Measurements from ENCODE around the gene PLAGL1.
"Not testable (repeated sequence)": the region's sequence is repeated elsewhere in the genome, so short reads cannot be mapped to it uniquely, and the experiment has no call there.

Gene PLAGL1

DNA sequence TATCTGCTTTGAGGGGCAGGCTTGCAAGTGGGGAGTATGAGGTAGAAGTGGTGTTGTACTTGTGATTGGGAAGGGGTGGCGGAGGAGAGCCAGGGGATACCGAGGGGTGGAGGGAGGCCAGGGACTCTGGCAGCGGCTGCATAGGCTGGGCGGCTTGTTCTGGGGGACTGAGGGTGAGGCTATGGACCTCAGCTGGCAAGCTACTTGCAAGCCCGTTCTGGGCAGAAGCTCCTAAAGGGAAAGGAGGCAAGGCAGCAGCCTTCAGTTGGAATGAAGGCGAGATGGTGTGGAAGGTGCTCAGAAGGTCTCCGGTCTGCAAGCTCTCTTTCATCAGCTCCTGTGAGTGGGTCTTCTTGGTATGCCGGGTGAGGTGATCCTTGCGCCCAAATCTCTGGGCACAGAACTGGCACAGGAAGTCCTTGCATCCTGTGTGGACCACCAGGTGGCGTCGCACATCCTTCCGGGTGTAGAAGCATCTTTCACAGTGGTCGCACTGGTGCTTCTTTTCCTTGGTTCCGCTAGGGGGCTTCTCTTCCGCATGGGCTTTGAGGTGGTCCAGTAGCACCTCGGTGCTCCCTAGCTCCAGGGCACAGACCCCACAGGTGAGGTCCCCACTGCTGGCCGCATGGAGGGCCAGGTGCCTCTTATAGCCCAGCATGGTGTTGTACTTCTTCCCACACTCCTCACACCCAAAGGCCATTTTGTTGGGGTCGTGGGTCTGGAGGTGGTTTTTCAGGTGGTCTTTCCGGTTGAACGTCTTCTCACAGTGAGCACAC is 66.0 kb downstream of the PLAGL1 start:
- H3K27me3 Mint-ChIP-seq = no peaks in the 10 kb centered on the region
- H3K27ac Mint-ChIP-seq = no peak overlapping the region

DNA sequence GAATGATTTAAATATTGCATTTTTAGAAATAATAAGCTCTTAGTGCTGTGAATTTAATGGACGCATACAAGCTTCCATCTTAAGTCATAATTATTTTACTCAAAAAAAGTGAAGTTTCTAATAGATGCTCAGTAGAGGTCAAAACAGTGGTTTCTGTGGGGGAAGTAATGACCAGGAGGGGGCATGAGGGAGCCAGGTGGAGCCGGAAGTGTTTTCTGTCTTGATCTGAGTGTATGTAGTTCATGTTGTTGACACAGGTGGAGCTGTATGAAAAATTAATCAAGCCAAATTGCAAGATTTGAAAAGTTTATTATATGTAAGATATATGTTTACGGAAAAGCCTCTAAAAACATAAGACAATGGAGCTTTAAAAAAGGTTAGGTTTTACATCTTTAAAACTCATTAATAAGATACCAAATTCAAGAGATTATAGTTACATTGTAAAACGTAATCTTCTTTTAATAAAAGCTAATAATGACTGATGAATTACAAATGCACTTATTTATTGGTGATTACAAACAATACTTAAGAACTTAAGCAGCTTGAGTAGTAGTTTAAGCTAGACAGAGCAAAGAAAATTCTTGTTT is 68.0 kb downstream of the PLAGL1 start:
- no peaks in the 10 kb centered on the region for H3K9me3 Mint-ChIP-seq (ENCODE audit: low read depth)
- no peaks in the 10 kb centered on the region for H3K27me3 Mint-ChIP-seq
- peaks cover 5% of the 10 kb centered on the region for H3K4me1 Mint-ChIP-seq (ENCODE audit: low read depth)
- no peak overlapping the region for H3K4me3 Mint-ChIP-seq
- no peak overlapping the region for H3K27ac Mint-ChIP-seq
- no peaks in the 10 kb centered on the region for H3K36me3 Mint-ChIP-seq

More for the DNA sequence above, 66.0 kb downstream of the PLAGL1 start:
- H3K9me3 Mint-ChIP-seq (ENCODE audit: low read depth) = no peaks in the 10 kb centered on the region
- H3K36me3 Mint-ChIP-seq = no peaks in the 10 kb centered on the region
- no peak overlapping the region for H3K4me3 Mint-ChIP-seq
- H3K4me1 Mint-ChIP-seq (ENCODE audit: low read depth) = peaks cover 5% of the 10 kb centered on the region

DNA sequence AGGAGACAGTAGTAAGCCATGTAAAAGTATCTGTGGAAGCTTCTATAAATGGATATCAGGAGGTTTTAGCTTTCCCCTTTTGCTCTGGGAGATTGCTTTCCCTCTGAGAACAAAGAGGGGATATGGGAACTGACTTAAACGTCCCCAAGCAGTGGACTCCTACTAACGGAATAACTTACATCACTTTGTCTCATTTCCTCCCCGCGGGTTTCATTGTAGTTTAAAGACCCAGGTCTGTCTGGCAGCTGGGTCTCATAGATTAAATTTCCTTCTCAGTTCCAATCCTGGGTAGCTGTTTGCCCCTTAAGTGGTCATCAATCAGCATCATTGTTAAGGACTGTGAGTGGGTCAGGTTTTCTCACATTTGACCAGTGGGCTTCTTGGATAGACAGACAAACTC is 68.7 kb downstream of the PLAGL1 start:
- no peaks in the 10 kb centered on the region for H3K9me3 Mint-ChIP-seq (ENCODE audit: low read depth)
- no peak overlapping the region for H3K27ac Mint-ChIP-seq
- peaks cover 5% of the 10 kb centered on the region for H3K4me1 Mint-ChIP-seq (ENCODE audit: low read depth)
- H3K36me3 Mint-ChIP-seq = no peaks in the 10 kb centered on the region
- no peak overlapping the region for H3K4me3 Mint-ChIP-seq
- no peaks in the 10 kb centered on the region for H3K27me3 Mint-ChIP-seq

DNA sequence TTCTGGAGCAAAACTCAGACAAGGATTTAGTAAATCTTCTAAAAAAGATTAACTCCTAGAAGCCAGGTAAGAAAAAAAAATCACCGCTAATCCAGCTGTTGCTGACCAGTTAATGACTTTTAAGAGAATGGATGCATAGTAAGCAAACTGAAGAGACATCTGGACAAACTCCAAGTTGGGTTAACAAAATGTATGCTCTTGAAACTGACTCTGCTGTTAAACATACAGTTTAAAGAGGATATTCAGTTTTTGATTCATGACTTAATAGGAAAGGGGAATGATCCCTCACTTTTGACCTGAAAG is 70.4 kb downstream of the PLAGL1 start:
- H3K9me3 Mint-ChIP-seq (ENCODE audit: low read depth) = no peaks in the 10 kb centered on the region
- H3K4me1 Mint-ChIP-seq (ENCODE audit: low read depth) = peaks cover 5% of the 10 kb centered on the region
- H3K36me3 Mint-ChIP-seq = peaks cover under 1% of the 10 kb centered on the region
- H3K27me3 Mint-ChIP-seq = no peaks in the 10 kb centered on the region
- H3K4me3 Mint-ChIP-seq = no peak overlapping the region
- no peak overlapping the region for H3K27ac Mint-ChIP-seq

DNA sequence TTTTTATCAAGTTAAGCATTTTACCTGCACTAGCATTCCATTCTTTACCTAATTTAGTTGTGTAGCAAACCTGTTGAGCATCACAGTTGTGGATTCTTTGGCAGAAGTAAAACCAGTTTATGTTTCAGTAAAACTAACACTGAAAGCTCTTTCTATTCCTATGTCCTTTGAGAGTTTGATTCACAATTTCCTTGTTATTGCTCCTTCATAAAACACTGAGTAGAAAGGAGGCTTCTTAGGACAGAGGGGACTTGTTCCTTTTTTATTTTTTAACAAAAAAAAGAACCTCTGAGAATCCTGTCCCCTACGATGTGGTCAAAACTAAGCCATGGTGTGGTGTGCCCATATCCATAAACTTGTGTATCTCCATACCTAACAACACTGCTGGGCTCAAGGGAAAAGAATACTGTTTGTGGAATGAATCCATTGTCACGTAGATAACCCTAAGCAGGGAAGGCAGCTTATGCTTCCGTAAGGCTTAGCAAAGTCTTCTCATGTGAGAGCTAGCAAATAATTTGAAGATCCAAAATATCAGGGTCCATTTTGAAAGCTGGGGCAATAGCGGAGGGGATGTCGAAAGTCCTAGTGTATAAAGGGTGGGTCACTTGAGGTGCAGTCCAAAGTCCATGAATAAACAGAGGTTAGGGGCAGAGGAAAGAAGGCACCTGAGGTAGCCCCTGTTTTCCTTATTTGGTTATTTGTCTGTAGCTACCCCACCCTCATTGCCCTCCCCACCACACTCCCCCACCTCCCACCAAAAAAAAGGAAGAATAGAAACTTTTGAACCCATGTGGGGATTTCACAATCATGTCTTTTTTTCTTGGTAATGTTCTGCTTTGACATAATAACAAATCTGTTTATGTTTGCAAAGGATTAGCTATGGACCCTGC is 71.0 kb downstream of the PLAGL1 start:
- Mint-ChIP-seq H3K27me3 (no peaks in the 10 kb centered on the region), H3K27ac (no peak overlapping the region), H3K9me3 (ENCODE audit: low read depth) (peaks cover 3% of the 10 kb centered on the region), H3K4me3 (no peak overlapping the region), H3K4me1 (ENCODE audit: low read depth) (peaks cover 3% of the 10 kb centered on the region), H3K36me3 (peaks cover 4% of the 10 kb centered on the region)

DNA sequence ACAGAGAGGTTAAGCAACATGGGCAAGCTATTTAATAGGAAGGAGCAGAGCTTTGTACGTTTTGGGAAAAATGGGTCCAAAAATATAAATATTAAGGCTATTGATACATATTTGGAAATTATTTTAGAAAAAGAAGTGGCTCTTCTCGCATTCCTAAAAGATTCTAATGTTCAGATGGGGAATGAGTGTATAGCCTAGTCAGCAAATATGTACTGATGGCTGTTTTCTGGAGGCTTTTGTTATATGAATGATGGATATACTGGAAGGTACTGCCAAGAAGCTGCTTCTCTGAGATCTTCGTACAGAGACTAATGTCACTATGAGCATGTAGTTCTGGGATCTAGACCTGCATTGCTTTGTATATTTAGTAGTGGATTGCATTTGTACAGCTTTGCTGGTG is 71.7 kb downstream of the PLAGL1 start:
- H3K27ac Mint-ChIP-seq = no peak overlapping the region
- H3K36me3 Mint-ChIP-seq = peaks cover 4% of the 10 kb centered on the region
- H3K9me3 Mint-ChIP-seq (ENCODE audit: low read depth) = peaks cover 6% of the 10 kb centered on the region
- H3K27me3 Mint-ChIP-seq = no peaks in the 10 kb centered on the region
- peaks cover 3% of the 10 kb centered on the region for H3K4me1 Mint-ChIP-seq (ENCODE audit: low read depth)
- H3K4me3 Mint-ChIP-seq = no peak overlapping the region

DNA sequence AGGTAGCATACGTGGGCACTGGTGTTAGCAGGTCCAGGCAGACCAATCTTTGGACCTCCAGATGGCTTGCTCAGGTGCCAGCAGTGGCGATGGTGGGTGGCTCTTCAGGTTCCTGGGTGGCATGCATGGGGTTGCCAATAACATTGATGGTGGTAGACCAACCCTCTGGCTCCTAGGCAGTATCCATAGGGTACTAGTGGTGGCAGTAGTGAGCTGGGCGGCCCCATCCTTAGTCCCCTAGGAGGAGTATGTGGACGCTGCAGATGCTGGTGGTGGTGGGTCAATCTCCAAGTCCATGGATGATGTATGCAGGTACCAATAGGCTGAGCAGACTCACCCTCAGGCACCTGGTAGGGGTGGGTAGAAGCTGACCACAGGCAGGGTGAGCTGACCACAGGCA is 73.2 kb downstream of the PLAGL1 start:
- Mint-ChIP-seq H3K36me3 (peaks cover 10% of the 10 kb centered on the region), H3K27me3 (peaks cover 2% of the 10 kb centered on the region), H3K4me3 (no peak overlapping the region), H3K9me3 (ENCODE audit: low read depth) (peaks cover 13% of the 10 kb centered on the region), H3K4me1 (ENCODE audit: low read depth) (peaks cover under 1% of the 10 kb centered on the region), H3K27ac (no peak overlapping the region)

DNA sequence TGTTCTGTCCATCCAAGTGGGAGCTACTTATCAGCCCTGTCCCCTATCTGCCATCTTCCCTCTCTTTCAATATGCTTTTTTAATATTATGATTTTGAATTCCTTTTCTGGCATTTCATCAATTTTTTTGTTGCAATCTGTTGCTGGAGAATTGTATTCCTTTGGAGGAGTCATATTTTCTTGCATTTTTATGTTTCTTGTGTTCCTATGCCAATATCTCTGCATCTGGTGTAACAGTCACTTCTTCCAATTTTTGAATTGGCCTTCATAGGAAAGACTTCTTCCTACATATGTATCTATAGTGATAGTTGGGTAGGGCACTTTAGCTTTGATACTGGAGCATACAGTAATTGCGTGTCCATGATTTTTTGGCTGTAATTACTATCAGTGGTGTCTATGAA is 73.7 kb downstream of the PLAGL1 start:
- Mint-ChIP-seq H3K36me3 (peaks cover 12% of the 10 kb centered on the region), H3K4me1 (ENCODE audit: low read depth) (no peaks in the 10 kb centered on the region), H3K27me3 (peaks cover 2% of the 10 kb centered on the region), H3K4me3 (no peak overlapping the region), H3K27ac (no peak overlapping the region), H3K9me3 (ENCODE audit: low read depth) (peaks cover 17% of the 10 kb centered on the region)

DNA sequence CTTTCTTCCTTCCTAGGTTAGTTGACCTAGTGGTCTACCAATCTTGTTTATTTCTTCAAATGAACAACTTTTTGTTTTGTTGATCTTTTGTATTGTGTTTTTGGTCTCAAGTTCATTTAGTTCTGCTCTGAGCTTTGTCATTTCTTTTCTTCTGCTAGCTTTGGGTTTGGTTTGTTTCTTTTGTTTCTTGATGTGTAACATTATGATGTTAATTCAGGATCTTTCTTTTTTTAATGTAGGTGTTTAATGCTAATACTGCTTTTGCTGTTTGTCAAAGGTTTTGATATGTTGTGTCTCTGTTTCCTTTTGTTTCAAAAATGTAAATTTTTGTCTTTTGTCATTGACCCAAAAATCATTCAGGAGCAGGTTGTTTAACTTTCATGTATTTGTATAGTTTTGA is 78.1 kb downstream of the PLAGL1 start:
- no peak overlapping the region for H3K4me3 Mint-ChIP-seq
- no peak overlapping the region for H3K27ac Mint-ChIP-seq
- H3K27me3 Mint-ChIP-seq = peaks cover 2% of the 10 kb centered on the region
- no peaks in the 10 kb centered on the region for H3K4me1 Mint-ChIP-seq (ENCODE audit: low read depth)
- peaks cover 23% of the 10 kb centered on the region for H3K9me3 Mint-ChIP-seq (ENCODE audit: low read depth)
- H3K36me3 Mint-ChIP-seq = peaks cover 12% of the 10 kb centered on the region

DNA sequence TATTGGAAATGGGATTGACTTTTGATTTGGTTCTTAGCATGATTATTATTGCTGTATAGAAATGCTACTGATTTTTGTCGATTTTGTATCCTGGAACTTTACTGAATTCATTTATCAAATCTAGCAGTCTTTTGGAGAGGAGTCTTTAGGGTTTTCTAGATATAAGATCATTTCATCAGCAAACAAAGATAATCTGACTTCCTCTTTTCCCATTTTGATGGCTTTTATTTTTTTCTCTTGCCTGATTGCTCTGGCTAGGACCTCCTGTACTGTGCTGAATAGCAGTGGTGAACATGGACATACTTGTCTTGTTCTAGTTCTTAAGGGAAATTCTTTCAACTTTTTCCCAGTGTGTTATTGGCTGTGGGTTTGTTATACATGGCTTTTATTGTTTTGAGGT is 79.2 kb downstream of the PLAGL1 start:
- H3K27ac Mint-ChIP-seq = no peak overlapping the region
- peaks cover 12% of the 10 kb centered on the region for H3K36me3 Mint-ChIP-seq
- peaks cover 23% of the 10 kb centered on the region for H3K9me3 Mint-ChIP-seq (ENCODE audit: low read depth)
- no peak overlapping the region for H3K4me3 Mint-ChIP-seq
- H3K27me3 Mint-ChIP-seq = peaks cover 2% of the 10 kb centered on the region
- H3K4me1 Mint-ChIP-seq (ENCODE audit: low read depth) = no peaks in the 10 kb centered on the region

DNA sequence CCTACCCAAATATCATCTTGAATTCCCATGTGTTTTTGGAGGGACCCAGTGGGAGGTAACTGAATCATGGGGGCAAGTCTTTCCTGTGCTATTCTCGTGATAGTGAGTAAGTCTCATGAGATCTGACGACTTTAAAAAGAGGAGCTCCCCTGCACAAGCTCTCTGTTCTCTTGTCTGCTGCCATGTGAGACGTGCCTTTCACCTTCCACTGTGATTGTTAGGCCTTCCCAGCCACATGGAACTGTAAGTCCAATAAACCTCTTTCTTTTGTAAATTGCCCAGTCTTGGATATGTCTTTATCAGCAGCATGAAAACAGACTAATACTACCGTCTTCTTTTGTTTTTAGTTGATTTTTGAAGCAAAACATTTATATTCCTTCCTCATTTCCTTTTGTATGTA is 91.0 kb downstream of the PLAGL1 start:
- H3K9me3 Mint-ChIP-seq (ENCODE audit: low read depth) = peaks cover 25% of the 10 kb centered on the region
- peaks cover 39% of the 10 kb centered on the region for H3K36me3 Mint-ChIP-seq
- not testable (repeated sequence) for H3K27ac Mint-ChIP-seq; H3K27me3 Mint-ChIP-seq; H3K4me3 Mint-ChIP-seq; H3K4me1 Mint-ChIP-seq (ENCODE audit: low read depth)

DNA sequence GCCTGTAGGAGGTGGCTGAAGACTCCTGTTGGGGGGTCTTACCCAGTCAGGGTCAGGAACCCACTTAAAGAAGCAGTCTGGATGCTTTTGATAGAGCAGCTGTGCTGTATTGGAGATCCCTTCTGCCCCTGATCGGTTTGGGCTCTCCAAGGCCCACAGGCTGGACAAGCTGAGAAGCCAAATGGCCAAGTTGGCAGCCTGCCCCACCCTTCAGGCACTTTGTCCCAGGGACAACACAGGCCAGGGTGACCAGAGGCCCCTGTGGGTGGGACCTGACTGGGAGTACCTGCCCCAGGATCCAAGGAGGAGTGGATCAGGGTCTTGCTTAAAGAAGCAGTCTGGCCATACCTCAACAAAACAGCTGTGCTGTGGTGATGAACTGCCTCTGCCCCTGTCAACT is 95.4 kb downstream of the PLAGL1 start:
- H3K9me3 Mint-ChIP-seq (ENCODE audit: low read depth) = peaks cover 29% of the 10 kb centered on the region
- no peak overlapping the region for H3K4me3 Mint-ChIP-seq
- no peaks in the 10 kb centered on the region for H3K27me3 Mint-ChIP-seq
- H3K4me1 Mint-ChIP-seq (ENCODE audit: low read depth) = no peaks in the 10 kb centered on the region
- peaks cover 45% of the 10 kb centered on the region for H3K36me3 Mint-ChIP-seq
- no peak overlapping the region for H3K27ac Mint-ChIP-seq

DNA sequence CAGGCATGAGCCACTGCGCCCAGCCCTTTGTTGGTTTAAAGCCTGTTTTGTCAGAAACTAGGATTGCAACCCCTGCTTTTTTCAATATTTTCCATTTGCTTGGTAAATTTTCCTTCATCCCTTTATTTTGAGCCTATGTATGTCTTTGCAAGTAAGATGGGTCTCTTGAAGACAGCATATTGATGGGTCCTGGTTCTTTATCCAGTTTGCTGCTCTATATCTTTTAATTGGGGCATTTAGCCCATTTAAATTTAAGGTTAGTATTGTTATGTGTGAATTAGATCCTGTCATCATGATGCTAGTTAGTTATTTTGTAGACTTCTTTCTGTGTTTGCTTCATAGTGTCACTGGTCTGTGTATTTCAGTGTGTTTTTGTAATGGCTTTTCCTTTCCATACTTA is 97.0 kb downstream of the PLAGL1 start:
- H3K4me1 Mint-ChIP-seq (ENCODE audit: low read depth) = no peaks in the 10 kb centered on the region
- no peak overlapping the region for H3K27ac Mint-ChIP-seq
- H3K9me3 Mint-ChIP-seq (ENCODE audit: low read depth) = peaks cover 25% of the 10 kb centered on the region
- H3K36me3 Mint-ChIP-seq = peaks cover 41% of the 10 kb centered on the region
- no peaks in the 10 kb centered on the region for H3K27me3 Mint-ChIP-seq
- H3K4me3 Mint-ChIP-seq = no peak overlapping the region

DNA sequence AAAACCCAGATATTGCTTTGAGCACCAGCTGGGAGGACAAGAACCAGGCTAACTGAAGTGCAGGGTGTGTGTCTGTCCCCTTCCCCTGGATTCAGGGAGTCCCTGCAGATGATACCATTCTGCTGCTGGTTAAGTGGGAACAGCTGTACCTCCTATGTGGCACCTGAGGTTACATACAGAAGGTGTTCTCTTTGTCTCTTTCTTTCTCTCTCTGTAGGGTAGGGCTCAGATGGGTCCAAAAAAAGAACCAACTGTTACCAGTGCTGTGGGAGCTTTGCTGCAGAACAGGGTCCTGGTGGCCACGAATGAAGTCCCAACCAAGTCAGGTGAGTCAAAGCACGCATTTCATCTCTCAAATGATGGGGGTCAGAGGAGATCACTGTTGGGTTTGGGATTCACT is 105.2 kb downstream of the PLAGL1 start:
- H3K27me3 Mint-ChIP-seq = no peaks in the 10 kb centered on the region
- H3K4me1 Mint-ChIP-seq (ENCODE audit: low read depth) = no peaks in the 10 kb centered on the region
- H3K9me3 Mint-ChIP-seq (ENCODE audit: low read depth) = no peaks in the 10 kb centered on the region
- no peak overlapping the region for H3K4me3 Mint-ChIP-seq
- H3K27ac Mint-ChIP-seq = no peak overlapping the region
- peaks cover 7% of the 10 kb centered on the region for H3K36me3 Mint-ChIP-seq

All from activated naive CD8-positive, alpha-beta T cell (primary cell).